HPDE6-E6E7 (cell line): ENCODE measurements around the gene WWC1.

ENCODE experiments used
- DNase-seq: peaks from one replicate; pipeline ENCODE4 v3.0.0; 2011; ENCODE audit warnings: missing footprints; ENCODE audit errors: extremely low spot score

The WWC1 gene

DNA sequence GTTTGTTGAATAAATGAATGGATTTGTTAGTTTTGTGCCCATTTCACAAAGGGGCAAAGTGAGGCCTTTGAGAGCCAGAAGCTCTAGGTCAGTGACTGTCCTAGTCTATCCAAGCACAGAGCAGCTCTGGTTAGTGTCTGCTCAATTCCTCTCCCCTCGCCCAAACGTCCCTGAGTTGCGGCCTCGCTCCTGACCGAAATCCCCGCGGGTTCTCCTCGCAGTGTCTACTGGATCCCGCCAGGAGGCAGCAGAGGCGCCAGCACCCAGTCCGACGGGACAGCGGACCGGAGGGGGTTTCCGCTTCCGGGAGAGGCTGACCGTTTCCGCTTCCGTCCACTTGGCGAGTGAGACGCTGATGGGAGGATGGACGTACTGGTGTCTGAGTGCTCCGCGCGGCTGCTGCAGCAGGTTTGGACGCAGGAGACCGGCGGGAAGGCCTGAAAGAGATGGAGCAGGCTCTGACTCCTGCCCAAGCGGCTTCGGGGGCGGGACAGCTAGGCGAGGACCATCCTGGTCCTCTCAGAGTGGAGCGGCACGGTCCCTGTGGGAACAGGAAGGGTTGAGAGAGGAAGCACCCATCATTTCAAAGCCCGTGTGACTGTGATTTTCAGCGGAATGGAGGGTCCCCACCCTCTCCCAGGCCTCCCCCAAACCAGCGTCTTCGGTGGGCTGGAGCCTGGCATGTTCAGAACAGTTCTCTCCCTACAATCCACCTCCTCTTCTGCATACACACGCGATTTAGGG is 194.9 kb downstream of the WWC1 start, which contains the start of gene RARS1:
RARS1 (plus strand) TSS at position 336 of the 744 bp plus-strand sequence; CDS start at position 364, 28 bp downstream.
- peak; percentile 95 for DNase-seq

DNA sequence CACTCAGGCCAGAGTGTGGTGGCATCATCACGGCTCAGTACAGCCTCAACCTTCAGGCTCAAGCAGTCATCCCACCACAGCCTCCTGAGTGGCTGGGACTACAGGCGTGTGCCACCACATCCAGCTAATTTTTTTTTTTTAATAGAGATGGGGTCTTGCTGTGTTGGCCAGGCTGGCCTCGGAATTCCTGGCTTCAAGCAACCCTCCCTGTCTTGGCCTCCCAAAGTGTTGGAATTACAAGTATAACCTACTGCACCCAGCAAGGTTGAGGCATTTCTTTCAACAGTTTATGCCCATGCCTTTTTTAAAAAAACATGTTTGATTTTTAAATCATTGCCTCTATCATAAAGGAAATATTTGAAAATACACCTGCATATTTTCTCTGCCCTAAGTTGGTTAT is 197.6 kb downstream of the WWC1 start:
- DNase-seq, result no peak

DNA sequence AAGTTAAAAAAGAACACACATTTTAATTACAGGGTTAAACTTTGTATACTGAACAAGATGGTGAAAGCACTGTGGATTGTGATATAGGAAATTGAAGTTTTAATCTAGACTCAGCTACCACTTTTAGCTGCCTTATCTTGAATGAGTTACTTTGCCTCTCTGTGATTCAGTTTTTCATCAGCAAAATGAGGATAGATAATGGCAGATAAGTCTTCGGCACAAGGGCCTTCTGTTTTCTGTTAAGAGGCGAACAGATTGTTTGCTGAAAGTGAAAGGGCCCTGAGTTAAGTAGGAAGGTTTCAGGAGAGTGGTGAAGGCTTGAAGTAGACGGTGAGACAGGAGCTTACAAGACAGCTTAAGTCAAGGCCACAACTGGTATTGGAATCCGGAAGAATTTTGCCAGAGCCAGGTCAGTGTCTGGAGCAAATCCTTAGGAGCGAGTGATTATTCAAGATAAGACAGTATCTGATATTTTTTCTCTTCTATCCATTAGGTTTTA is 202.7 kb downstream of the WWC1 start:
- no peak for DNase-seq

DNA sequence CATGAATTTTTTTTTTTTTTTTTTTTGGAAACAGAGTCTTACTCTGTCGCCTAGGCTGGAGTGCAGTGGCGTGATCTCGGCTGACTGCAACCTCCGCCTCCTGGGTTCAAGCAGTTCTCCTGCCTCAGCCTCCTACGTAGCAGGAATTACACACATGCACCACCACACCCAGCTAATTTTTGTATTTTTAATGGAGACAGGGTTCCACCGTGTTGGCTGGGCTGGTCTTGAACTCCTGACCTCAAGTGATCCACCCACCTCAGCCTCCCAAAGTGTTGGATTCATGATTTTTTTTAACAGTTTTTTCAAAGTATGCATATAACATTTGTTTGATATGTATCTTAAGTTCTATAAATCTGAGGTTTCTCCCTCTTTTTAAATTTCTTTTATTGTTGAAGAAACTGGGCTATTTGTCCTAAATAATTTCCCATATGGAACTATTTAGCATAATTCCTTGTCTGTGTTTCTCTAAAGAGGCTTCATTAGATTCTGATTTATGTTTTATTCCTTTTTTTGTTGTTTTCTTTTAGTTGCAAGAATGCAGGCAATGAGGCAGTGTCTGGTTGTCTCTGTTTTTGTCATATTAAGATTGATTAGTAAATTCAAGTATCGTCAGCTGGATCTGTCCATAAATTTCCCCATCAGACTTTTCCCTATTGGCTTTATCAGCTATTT is 211.3 kb downstream of the WWC1 start:
- DNase-seq, result no peak

DNA sequence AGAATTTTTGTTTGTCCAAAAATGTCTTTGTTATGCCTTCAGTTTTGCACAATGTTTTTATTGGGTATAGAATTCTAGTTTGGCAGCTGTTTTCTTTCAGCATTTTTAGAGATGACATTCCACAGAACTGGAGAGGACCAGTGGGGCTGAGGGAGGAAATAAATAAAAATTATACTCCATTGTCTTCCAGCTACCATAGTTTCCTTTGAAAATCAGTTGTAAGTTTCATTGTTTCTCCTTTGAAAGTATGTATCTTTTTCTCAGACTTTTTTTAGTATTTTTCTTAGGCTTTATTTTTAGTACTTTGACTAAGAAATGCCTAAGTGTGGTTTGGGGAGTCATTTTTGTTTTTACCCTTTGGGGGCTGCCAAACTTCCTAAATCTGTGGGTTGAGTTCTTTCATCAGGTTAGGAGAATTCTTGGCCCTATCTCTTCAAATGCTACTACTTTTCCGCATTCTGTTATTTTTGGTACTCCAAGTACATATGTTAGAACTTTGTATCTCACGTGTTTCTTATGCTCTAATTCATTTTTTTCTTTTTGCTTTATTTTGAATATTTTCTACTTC is 222.5 kb downstream of the WWC1 start:
- DNase-seq, result no peak
